Fibroblast of mammary gland (primary cell): Measurements from ENCODE around the gene CLDN16.

Source experiments
- DNase-seq: peaks from one replicate; pipeline ENCODE4 v3.0.0-alpha.2; 2010; ENCODE audit warnings: low read depth
- H3K4me3 ChIP-seq: 2 replicates; pipeline ENCODE4 v1.5.1; 2011; ENCODE audit warnings: low read depth, mild to moderate bottlenecking, low read length, moderate library complexity; ENCODE audit not compliant: control insufficient read depth
- TF ChIP-seq, protein P1 (sequence below): conservative IDR thresholded peaks from 2 replicates; pipeline ENCODE4 v1.5.1; 2011; ENCODE audit warnings: low read depth, low read length, inconsistent platforms; ENCODE audit not compliant: control insufficient read depth, insufficient read depth

The CLDN16 gene

DNA sequence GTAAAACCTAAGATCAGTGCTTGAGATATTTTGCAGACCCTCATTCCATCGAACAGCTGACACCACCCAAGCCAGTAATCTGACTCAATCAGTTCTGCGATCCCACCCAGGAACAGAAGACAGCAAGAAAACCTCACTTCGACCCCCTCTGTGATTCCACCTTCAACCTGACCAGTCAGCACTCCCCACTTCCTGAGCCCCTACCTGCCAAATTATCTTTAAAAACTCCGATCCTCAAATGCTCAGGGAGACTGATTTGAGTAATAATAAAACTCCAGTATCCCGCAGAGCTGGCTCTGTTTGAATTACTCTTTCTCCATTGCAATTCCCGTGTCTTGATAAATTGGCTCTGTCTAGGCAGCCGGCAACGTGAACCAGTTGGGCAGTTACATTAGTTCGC is 25.7 kb upstream of the CLDN16 start:
- H3K4me3 ChIP-seq: no peak overlapping the region
- DNase-seq: no peak
- TF ChIP-seq, protein P1, sequence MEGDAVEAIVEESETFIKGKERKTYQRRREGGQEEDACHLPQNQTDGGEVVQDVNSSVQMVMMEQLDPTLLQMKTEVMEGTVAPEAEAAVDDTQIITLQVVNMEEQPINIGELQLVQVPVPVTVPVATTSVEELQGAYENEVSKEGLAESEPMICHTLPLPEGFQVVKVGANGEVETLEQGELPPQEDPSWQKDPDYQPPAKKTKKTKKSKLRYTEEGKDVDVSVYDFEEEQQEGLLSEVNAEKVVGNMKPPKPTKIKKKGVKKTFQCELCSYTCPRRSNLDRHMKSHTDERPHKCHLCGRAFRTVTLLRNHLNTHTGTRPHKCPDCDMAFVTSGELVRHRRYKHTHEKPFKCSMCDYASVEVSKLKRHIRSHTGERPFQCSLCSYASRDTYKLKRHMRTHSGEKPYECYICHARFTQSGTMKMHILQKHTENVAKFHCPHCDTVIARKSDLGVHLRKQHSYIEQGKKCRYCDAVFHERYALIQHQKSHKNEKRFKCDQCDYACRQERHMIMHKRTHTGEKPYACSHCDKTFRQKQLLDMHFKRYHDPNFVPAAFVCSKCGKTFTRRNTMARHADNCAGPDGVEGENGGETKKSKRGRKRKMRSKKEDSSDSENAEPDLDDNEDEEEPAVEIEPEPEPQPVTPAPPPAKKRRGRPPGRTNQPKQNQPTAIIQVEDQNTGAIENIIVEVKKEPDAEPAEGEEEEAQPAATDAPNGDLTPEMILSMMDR: no peak

DNA sequence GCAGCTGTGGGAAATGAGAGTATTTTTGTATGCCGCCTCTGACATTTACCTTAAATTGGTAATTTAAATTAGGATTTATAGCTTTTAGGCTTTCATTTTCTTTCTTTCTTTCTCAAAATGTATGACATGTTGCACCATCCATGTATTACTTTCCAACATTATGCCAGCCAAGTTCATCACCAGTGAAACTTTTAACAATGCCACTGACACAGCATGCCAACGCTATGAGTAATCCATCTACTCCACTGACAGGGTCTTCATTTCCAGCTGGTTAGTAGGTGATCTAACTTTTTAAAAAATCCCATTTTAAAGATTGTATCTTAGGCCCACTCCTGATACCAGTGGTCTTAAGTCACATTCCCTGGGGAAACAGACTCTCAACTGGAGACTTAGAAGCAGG is 21.8 kb upstream of the CLDN16 start:
- no peak overlapping the region for H3K4me3 ChIP-seq
- TF ChIP-seq, protein P1: no peak
- no peak for DNase-seq

DNA sequence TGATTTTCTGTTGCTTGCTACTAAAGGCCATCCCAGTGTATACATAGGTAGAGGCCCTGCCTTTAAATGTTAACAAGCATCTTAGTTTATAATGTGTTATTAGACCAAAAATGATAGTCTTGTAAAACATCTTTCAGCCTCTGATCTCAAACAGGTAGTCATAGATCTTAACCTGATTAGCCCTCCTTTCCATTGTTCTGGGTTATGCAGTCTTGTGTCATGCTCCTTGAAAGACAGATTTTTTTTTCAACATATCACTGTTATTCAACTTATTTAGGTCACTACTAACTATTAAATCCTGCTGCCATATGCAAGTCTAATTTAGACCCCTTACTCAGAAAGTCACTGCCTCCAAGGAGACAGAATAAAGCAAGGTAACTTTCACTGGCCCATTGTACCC is 19.1 kb upstream of the CLDN16 start:
- no peak overlapping the region for H3K4me3 ChIP-seq
- TF ChIP-seq, protein P1: no peak
- no peak for DNase-seq

DNA sequence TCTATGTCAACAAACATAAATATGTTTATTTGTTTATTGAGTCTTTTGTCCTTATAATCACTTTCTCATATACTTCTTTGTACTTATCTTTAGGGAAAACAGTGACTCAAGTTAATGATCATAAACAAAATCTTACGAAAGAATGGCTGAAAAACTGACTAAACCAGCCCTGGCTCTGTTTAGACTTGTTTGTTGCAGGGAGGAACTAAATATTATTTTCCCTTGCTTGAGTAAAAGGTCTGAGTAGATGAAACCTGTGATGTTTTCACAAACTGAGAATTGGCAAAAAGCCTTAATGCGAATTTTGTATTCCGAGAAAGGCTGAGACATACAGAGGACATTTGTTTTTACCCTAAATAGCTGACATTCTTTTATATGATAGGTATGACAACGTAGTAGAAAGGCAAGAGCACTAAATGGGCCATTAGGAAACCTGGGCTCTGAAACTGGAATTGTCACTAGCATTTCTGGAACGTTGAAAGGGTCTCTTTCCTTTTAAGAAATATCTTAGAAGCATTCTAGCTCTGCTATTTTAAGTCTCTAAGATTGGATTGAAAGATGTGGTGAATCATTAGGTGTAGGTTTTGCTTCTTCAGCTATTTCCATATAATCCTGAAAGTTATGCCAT is 18.2 kb upstream of the CLDN16 start:
- TF ChIP-seq, protein P1: no peak
- H3K4me3 ChIP-seq: no peak overlapping the region
- DNase-seq: no peak

DNA sequence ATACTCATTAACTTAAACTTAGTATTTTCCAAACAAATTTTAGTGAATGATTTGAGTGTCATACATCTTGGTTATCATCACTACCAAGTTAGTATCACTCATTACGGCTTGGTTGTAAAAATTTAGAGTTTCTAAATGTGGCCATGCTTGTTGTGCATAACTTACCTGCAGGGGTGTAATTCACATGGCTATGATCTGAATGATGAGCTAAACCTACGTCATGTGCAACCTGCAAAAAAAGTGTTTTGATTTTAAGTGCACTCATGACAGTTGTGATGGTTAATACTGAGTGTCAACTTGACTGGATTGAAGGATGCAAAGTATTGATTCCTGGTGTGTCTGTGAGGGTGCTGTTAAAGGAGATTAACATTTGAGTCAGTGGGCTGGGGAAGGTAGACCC is 17.6 kb upstream of the CLDN16 start:
- TF ChIP-seq, protein P1: no peak
- no peak for DNase-seq
- H3K4me3 ChIP-seq: no peak overlapping the region

DNA sequence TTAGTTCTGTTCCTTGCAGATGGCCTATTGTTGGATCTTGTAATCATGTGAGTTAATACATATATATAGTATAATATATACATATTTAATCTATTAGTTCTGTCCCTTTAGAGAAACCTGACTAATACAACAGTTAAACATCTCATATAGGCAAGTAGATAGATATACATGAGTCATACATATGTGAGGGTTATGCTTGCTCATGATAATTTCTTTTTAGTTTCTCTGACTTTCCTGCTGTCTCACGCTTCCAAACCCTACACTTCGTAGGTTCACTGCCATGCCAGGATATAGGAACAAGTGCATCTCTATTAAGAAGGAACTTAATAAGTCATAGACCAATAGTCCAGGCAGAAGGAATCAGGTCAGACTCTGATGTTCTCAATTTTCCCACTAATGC is 16.8 kb upstream of the CLDN16 start:
- TF ChIP-seq, protein P1: no peak
- no peak overlapping the region for H3K4me3 ChIP-seq
- no peak for DNase-seq

DNA sequence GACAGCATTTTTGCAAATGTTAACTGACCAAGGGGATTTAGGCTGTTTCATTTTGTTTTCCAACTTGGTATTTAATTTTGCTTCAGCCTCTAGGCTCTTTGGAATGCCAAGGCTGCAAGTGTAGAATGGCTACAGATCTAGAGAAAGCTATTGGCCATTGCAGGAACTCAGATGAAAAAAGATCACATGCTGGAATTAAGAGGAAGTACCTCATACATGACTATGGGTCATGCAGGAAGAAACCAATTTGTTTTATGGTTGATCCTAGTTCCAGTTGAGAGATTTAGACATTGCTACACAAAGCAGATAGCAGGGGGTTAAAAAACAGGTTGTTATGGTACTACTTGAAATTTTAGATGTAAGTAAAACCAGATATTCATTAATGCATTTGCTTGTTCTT is 12.7 kb upstream of the CLDN16 start:
- no peak for DNase-seq
- TF ChIP-seq, protein P1: no peak
- no peak overlapping the region for H3K4me3 ChIP-seq
